ENCODE measurements around the gene BTF3.
A peak's percentile ranks its signal among the peaks of the same experiment; 100 is the strongest.
"Not testable (repeated sequence)": the region's sequence is repeated elsewhere in the genome, so short reads cannot be mapped to it uniquely, and the experiment has no call there.

Gene BTF3

GRCh38 chr5:73498057-73498992 lies at the start of gene BTF3:
TSS of gene BTF3 (plus strand) at chr5:73498442. CDS start at chr5:73498668, 226 bp downstream.
- peak; percentile 57 to 86 for DNase-seq

- DNase-seq = peak; percentile 46 to 82
Measured at GRCh38 chr5:73448463-73449136, 49.6 kb upstream of the BTF3 start, which contains the start of gene FOXD1. TSS of gene FOXD1 (minus strand) at chr5:73448777. CDS start at chr5:73448362, 415 bp downstream.

GRCh38 chr5:73450137-73450536 lies 48.1 kb upstream of the BTF3 start:
- no peak for DNase-seq

DNA sequence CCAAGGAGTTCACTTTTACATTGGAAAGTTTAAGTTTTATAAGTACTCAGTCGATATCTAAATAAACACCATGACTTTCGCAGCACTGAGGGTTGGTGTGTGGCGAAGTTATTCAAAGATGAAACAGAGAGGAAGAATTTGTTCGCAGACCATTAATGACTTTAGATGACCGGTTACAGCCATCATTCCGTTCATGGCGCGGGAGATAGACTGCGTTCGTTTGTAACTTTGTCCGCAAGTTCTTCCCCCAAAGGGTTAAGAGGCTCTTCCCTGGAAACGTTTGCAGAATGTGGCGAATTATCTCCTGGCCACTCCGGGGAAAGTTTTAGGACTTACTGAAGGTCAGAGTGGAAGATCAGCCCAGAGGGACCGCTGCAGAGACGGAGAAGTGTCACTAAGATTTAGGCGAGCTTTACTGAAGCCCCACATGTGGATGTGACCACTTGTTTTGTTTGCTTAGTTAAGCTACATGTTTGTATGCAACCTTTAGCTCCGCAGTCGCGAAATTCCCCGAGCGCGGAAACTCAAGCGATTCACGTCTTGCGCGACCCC lies 47.5 kb upstream of the BTF3 start:
- no peak for DNase-seq

GRCh38 chr5:73451224-73452130 lies 46.8 kb upstream of the BTF3 start:
- peak in 1 of 2 experiments; percentile 30 for DNase-seq

GRCh38 chr5:73452215-73452614 lies 46.0 kb upstream of the BTF3 start:
- DNase-seq = no peak

DNA sequence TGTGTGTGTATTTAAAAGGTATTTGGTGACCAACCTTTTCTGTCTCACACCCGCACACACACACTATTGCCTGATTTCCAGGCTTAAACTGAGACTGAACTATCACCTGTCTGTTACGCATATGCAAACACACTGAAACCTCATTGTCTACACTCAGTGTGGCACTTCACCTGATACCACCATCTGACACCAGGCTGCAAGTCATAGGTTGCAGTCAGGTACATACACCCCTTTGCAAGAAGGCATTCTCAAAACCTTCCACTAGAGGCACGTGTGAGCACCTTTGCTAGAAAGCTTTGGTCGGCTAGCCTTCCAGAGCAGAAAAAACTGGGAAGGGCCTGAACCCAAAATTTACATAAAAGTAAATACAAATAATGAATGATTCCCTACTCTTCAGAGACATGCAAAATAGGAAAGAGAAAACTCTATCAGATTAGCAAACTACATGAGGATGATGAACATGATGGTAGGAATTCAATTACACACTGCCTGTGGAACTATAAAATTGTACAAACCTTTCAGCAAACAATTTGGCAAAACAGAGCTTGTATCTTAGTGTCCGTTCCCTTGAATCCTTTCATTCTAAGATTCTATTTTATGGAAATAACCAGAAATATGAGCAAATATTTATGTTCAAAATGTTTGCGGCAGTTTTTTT lies 43.7 kb upstream of the BTF3 start:
- peak; percentile 41 to 65 for DNase-seq

DNA sequence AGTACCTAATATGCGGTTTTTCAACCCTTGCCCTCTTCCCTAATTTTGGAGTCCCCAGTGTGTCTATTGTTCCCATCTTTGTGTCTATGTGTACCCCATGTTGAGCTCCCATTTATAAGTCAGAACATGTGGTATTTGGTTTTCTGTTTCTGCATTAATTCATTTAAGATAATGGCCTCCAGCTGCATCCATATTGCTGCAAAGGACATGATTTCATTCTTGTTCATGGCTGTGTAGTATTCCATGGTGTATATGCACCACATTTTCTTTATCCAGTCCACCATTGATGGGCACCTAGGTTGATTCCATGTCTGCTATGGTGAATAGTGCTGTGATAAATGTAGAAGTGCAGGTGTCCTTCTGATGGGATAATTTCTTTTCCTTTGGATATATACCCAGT lies 41.8 kb upstream of the BTF3 start:
- not testable (repeated sequence) for DNase-seq

DNA sequence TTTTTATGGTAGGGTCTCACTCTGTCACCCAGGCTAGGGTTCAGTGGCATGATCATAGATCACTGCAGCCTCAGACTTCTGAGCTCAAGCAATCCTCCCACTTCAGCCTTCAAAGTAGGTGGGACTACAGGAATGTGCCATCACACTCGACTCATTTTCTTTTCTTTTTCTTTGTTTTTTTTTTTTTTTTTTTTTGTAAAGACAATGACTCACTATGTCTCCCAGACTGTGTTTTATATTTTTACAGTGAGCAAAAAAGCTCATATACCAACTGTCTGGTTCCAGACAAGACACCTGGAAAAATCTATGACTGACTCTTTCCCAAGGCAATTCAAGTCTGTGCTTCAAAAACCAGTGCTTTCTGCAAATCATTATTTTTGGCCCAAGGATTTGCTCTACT lies 38.9 kb upstream of the BTF3 start:
- DNase-seq = no peak

- no peak for DNase-seq
Measured at GRCh38 chr5:73460133-73460532, 38.1 kb upstream of the BTF3 start.

GRCh38 chr5:73464016-73464745 lies 34.1 kb upstream of the BTF3 start:
- no peak for DNase-seq

DNA sequence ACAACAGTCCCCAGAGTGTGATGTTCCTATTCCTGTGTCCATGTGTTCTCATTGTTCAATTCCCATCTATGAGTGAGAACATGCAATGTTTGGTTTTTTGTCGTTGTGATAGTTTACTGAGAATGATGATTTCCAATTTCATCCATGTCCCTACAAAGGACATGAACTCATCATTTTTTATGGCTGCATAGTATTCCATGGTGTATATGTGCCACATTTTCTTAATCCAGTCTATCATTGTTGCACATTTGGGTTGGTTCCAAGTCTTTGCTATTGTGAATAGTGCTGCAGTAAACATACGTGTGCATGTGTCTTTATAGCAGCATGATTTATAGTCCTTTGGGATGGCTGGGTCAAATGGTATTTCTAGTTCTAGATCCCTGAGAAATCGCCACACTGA lies 29.6 kb upstream of the BTF3 start:
- not testable (repeated sequence) for DNase-seq

GRCh38 chr5:73469878-73470277 lies 28.4 kb upstream of the BTF3 start:
- no peak for DNase-seq

DNA sequence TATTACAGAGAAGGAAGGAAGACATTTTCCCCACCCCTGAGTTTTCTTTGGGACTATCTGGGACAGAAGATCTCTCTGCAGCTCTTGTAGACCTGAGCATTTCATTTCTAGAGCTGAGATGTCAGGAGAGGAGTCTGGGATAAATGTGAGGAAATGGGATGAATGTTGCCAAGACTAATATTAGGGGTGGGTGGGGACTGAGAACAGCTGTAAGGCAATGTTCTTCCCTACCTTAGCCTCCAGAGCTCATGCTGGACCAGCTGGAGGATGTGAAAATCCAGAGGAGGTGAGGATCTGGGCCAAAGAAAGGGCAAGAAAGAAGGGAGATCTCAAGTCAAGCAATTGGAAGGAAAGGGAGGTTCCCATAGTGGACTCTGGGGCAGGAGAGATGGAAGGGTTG lies 26.6 kb upstream of the BTF3 start:
- no peak for DNase-seq

DNA sequence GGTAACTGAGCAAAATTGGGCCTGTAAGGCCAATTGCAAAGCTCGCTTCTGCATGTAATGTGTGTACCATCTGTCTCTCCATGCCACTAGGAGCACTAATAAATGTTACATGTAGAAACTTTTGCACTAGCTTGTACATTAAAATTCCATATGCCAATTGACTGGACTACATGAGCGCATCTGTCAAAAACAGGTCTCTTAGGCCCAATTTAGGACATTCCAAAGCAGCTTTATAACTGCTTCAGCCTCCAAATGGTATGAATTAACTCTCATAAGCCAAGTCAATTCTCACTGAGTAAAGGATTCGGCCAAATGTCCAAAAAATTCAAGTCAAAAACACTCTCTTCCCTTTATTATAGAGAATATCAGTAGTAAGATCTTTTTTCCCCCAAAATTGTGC lies 26.1 kb upstream of the BTF3 start:
- no peak for DNase-seq

DNA sequence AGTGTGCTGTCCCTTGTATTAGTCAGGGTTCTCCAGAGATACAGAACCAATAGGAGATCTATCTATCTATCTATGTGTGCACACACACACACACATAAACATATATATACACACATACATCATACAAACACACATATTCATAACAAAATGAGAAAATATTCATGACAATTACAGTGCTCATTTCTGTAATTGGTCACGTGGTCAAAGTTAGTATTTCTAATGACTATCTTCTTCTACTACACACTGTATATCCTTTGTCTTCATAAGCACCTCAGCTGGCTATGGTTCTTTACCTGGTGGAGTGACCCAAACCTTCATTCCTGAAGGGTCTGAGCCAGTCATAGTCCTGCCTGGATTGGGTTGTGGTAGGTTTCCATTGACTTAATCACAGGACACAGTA lies 17.7 kb upstream of the BTF3 start:
- no peak for DNase-seq

GRCh38 chr5:73482383-73483136 lies 15.7 kb upstream of the BTF3 start:
- DNase-seq = peak; percentile 40 to 61

DNA sequence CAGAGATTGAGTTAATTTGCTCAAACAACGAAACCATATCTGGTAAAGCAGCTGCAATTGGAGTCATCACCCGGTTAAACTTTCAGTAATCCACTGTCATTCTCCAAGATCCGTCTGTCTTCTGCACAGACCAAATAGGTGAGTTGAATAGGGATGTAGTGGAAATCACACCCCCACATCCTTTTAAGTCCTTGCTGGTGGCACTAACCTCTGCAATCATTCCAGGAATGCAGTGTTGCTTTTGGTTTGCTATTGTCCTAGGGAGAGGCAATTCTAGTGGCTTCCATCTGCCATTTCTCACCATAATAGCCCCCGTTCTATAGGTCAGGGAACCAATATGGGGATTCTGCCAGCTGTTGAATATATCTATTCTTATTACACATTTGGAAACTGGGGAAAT lies 14.6 kb upstream of the BTF3 start:
- DNase-seq = no peak

GRCh38 chr5:73484511-73484910 lies 13.7 kb upstream of the BTF3 start:
- no peak for DNase-seq

- DNase-seq = no peak
Measured at GRCh38 chr5:73485715-73486114, 12.5 kb upstream of the BTF3 start.

Measured in NCI-H187 (cell line).